Astrocyte of the cerebellum (primary cell): ENCODE data around the gene OPTC.

ENCODE experiments used
- DNase-seq: peaks from one replicate; pipeline ENCODE4 v3.0.0-alpha.2; 2011; ENCODE audit warnings: low read depth
- H3K4me3 ChIP-seq: 2 replicates; pipeline ENCODE4 v1.5.1; 2011; ENCODE audit warnings: mild to moderate bottlenecking, low read depth, low read length, moderate library complexity
- CTCF ChIP-seq: IDR thresholded peaks from 2 replicates; pipeline ENCODE4 v1.5.1; 2012; ENCODE audit warnings: low read length, low read depth, moderate library complexity, mild to moderate bottlenecking; ENCODE audit errors: missing control alignments
- in situ Hi-C: cut with HindIII; loops from 2 replicates; pipeline ENCODE4 v1.10.0; 2017; ENCODE audit warnings: low sequenced_read_pairs

The OPTC gene

DNA sequence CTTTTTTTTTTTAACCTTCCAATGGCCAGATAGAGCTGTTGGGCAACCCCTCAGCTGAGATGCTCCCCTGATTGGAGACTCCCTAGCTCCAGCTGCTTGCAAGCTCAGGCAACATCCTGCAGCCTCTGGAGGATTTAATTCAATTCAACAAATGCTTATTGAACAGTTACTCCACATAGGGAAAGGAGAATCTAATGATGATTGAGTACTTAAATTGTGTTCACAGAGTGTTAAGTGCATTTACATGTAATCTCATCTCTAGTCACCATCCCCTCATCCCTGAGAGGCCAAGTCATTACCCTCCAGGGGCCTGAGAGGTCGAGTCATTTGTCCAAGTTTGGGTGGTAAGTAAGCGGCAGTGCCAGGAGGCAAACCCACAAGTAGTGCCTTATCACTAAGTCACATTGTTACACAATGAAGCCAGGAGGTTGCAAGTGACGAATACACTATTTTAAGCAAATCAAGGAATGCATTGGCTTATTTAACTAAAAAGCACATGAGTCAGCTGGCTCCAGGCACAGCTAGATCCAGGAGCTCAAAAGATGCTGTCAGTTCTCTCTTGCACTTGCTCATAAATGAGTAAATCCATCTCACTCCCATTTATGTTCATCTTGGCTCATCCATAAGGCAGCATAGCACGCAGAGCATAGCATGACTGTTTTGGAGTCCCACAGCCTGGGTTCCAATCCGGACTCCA, 64.3 kb downstream of the OPTC start:
- in situ Hi-C loops: no loop called here
- DNase-seq: peak; percentile 83
- no peak for TF ChIP-seq CTCF
- H3K4me3 ChIP-seq: no peak overlapping the region
